Small intestine (tissue), 7 donors: ENCODE measurements around the gene EPS15. TPM values are rescaled to one million over a fixed set of nuclear protein-coding genes. Genes with fewer than 3 reads are reported as not detected.

Source experiments
- DNase-seq, 2 donors: peaks; one replicate each; pipeline versions ENCODE4 v3.0.0 to v3.0.0-alpha.2; 2013
- FAIRE-seq: peaks from 2 replicates; lab custom pipeline; 2012; peaks lifted over from hg19 to GRCh38; lab: Jason Lieb, UNC
- H3K27ac ChIP-seq, 3 donors: one replicate each; pipeline ENCODE4 v1.5.1; 2013; ENCODE audit warnings: low read length in 2 of 3, mild to moderate bottlenecking in 2 of 3, control low read depth in 1 of 3, inconsistent platforms in 1 of 3, low read depth in 1 of 3, moderate library complexity in 1 of 3
- H3K27me3 ChIP-seq, 3 donors: one replicate each; pipeline ENCODE4 v1.6.1; 2013; ENCODE audit warnings: low read length in 3 of 3, inconsistent platforms in 1 of 3; ENCODE audit not compliant: control insufficient read depth in 3 of 3, insufficient read depth in 3 of 3
- H3K36me3 ChIP-seq, 3 donors: one replicate each; pipeline ENCODE4 v1.6.1; 2013; ENCODE audit warnings: low read length in 3 of 3, inconsistent platforms in 1 of 3, low read depth in 1 of 3, mild to moderate bottlenecking in 1 of 3, moderate library complexity in 1 of 3; ENCODE audit not compliant: control insufficient read depth in 3 of 3, insufficient read depth in 2 of 3
- H3K4me1 ChIP-seq, 3 donors: one replicate each; pipeline ENCODE4 v1.6.1; 2013; ENCODE audit warnings: low read length in 2 of 3, inconsistent platforms in 1 of 3, low read depth in 1 of 3, mild to moderate bottlenecking in 1 of 3, moderate library complexity in 1 of 3; ENCODE audit not compliant: control insufficient read depth in 3 of 3, insufficient read depth in 2 of 3
- H3K4me3 ChIP-seq, 3 donors: one replicate each; pipeline ENCODE4 v1.5.1; 2013; ENCODE audit warnings: low read length in 3 of 3, control low read depth in 1 of 3, inconsistent platforms in 1 of 3, low read depth in 1 of 3, mild to moderate bottlenecking in 1 of 3, moderate library complexity in 1 of 3
- H3K9me3 ChIP-seq, 2 donors: one replicate each; pipeline ENCODE4 v1.6.1; 2013; ENCODE audit warnings: low read depth in 1 of 2, low read length in 1 of 2; ENCODE audit not compliant: control insufficient read depth in 2 of 2, insufficient read depth in 1 of 2
- WGBS, 3 donors: extraction: QIAGEN DNeasy Blood & Tissue Kit; methylation state at CpG; one replicate each; pipeline ENCODE4 v1.1.7; 2013; 5-methylcytosine and 5-hydroxymethylcytosine counted together
- polyA plus RNA-seq, 4 donors: library from polyadenylated mRNA; stranded (reverse) in 3 of 4; unstranded in 1 of 4; fragments of 200-250 nt in 3 of 4; fragments of 120-200 nt in 1 of 4; gene quantifications; one replicate each; pipeline versions ENCODE4 v1.2.1 to v1.2.3, GENCODE V29; 2013
- donor health status: healthy with polysubstance abuse.
- donor health status: control.
- donor health status: control.
- donor health status: Bipolar disorder and iron deficiency.
- donor health status: healthy.

The EPS15 gene
- polyA plus RNA-seq, 4 donors: 14.1 to 29.4 (median 15.2) TPM

GRCh38 chr1:51351907-51352306 is 167.2 kb downstream of the EPS15 start:
- Histone ChIP-seq H3K9me3 (no peaks in the 10 kb centered on the region), H3K4me1 (peaks cover 0 to 7% (median 0%) of the 10 kb centered on the region in 3 donors), H3K27ac (no peak overlapping the region), H3K27me3 (no peaks in the 10 kb centered on the region), H3K36me3 (peaks cover 2 to 10% (median 3%) of the 10 kb centered on the region in 3 donors), H3K4me3 (no peak overlapping the region)
- no peak for FAIRE-seq
- 79 to 96% (median 88%) methylated on average over 1 of the region's 1 CpG for WGBS, 3 donors
- no peak for DNase-seq

DNA sequence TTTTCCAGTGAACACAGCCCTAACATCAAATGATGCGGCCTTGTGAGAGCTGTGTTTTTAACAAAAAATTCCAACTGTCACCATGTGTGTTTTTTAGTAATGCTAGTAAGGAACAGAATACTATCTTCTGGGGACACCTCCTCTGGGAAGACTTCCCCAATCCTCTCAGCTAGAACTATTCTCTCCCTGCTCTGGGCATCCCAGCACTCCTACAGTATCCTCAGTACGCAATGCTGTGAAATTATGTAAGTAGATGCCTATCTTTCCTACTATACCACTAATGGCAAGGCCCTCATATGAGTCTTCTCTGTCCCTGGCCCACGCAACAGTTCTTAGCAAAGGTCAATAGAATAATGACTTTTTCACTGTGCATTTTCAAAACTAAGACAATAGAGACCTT is 169.2 kb downstream of the EPS15 start:
- WGBS, 3 donors: 96 to 99% (median 96%) methylated on average over 3 of the region's 3 CpGs
- no peak for FAIRE-seq

GRCh38 chr1:51348147-51348527 is 170.9 kb downstream of the EPS15 start:
- H3K9me3 ChIP-seq: no peaks in the 10 kb centered on the region
- peaks cover 0 to 13% (median 0%) of the 10 kb centered on the region in 3 donors for H3K4me1 ChIP-seq
- no peak overlapping the region for H3K4me3 ChIP-seq
- no peak overlapping the region for H3K27ac ChIP-seq
- DNase-seq: no peak
- no peak for FAIRE-seq
- no peaks in the 10 kb centered on the region for H3K36me3 ChIP-seq
- H3K27me3 ChIP-seq: peaks cover 0 to 17% (median 9%) of the 10 kb centered on the region in 3 donors

More for the DNA sequence above, 169.2 kb downstream of the EPS15 start:
- Histone ChIP-seq H3K27ac (no peak overlapping the region), H3K27me3 (peaks cover 0 to 5% (median 4%) of the 10 kb centered on the region in 3 donors), H3K4me3 (no peak overlapping the region), H3K4me1 (peaks cover 0 to 8% (median 0%) of the 10 kb centered on the region in 3 donors), H3K9me3 (no peaks in the 10 kb centered on the region), H3K36me3 (peaks cover 0 to 7% (median 2%) of the 10 kb centered on the region in 3 donors)
- no peak for DNase-seq

GRCh38 chr1:51347398-51348146 is 171.5 kb downstream of the EPS15 start:
- Histone ChIP-seq H3K9me3 (no peaks in the 10 kb centered on the region), H3K4me1 (peaks cover 0 to 13% (median 0%) of the 10 kb centered on the region in 3 donors), H3K27me3 (peaks cover 0 to 17% (median 9%) of the 10 kb centered on the region in 3 donors), H3K4me3 (no peak overlapping the region), H3K27ac (no peak overlapping the region), H3K36me3 (no peaks in the 10 kb centered on the region)
- DNase-seq: peak in 1 of 2 donors; percentile 40
- 73 to 89% (median 85%) methylated on average over 6 of the region's 6 CpGs for WGBS, 3 donors
- no peak for FAIRE-seq

DNA sequence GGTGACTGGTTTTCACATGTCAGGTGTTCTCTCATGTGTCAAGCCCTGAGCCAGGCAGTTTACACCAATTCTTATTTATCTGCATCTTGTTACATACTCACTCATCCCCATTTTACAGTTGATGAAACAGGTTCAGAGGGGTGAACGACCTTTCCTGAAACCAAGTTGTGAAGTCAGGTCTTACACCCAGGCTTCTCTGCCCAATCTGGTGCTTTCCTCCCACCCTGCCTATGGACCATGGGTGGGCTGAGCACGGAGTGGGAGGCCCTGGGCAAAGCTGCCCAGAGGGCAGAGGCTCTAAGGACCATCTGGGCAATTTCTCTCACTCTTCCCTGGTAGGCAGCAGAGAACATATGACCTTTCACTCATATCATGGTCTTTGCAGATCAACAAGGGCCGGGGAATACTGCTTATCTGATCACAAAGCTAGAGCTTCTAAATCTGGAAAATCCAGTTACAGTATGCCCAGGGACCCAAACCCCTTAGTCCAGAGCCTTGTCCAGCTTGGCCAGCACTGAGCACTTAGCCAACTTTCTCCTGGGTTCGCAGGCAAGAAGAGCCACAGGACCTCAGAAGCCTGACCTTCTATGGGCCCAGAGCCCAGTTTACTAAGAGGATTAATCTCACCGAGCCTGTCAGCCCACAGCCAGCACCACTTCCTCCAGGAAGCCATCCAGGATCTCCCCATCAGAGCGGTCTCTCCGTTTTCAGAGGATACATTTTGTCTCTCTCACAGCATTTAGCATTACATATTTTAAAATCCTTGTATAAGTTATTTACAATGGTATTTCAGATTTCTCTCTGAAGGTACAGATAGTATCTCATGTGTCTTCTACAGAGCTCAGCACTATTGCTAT is 172.8 kb downstream of the EPS15 start:
- Histone ChIP-seq H3K4me3 (no peak overlapping the region), H3K27me3 (peaks cover 0 to 17% (median 10%) of the 10 kb centered on the region in 3 donors), H3K36me3 (no peaks in the 10 kb centered on the region), H3K9me3 (no peaks in the 10 kb centered on the region), H3K27ac (no peak overlapping the region), H3K4me1 (peaks cover 0 to 13% (median 0%) of the 10 kb centered on the region in 3 donors)
- WGBS, 3 donors: 65 to 69% (median 68%) methylated on average over 7 of the region's 7 CpGs
- no peak for FAIRE-seq
- no peak for DNase-seq

DNA sequence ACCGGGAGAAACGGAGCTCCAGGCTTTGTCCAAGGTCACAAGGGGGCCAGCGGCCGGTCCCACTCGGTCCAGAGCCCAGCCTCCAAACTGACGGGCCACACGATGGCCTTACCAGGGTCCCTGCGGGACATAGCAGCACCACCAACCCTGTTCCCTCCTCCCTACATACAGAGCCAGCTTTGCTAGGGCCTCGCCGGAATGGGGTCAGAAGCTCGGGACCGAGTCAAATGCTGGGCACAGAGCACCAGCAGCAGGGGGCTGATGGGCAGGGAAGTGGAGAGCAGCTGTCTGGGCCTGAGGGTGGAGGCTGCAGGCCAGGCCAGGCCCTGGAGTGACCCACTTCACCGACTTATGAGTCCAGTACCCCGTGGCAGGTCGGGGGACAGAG is 173.8 kb downstream of the EPS15 start:
- Histone ChIP-seq H3K27ac (no peak overlapping the region), H3K27me3 (peaks cover 0 to 17% (median 10%) of the 10 kb centered on the region in 3 donors), H3K9me3 (no peaks in the 10 kb centered on the region), H3K36me3 (no peaks in the 10 kb centered on the region), H3K4me1 (peaks cover 0 to 13% (median 0%) of the 10 kb centered on the region in 3 donors), H3K4me3 (peak overlapping the region in 2 of 3 donors; percentile 31 to 49)
- no peak for DNase-seq
- WGBS, 3 donors: 53 to 60% (median 55%) methylated on average over 14 to 15 of the region's 15 CpGs
- FAIRE-seq: no peak

DNA sequence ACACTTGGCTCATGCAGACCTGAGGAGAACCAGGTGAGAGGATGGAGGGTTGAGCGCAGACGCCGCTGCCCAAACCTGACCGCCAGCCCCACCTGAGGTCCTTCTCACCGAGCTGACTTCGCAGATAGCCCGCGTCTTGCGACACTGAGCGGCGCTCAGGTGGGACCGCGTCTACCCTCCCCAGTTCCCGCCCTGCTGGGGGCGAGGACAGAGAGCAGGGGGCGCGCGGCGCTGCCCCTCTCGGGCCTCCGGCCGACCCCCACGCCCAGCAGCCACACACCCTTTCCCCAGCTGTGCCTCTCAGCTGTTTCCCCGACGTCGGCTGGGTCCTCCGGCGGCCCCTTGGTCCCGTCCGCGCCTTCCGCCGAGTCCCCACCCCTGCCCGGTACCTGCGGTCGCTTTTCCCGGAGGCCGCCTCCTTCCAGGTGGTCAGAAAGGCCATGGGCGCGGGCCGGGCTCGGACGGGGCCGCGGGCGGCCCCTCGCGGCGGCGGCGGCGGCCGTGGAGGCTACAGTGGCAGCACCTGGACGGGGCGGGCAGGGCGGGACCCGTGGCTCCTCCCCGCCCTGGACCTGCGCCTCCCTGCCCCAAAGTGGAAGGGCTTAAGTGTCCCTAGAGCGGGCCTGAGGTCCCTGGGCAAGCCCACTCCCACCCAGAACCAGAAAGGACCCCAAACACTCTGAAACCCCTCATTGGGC is 174.3 kb downstream of the EPS15 start:
- peaks cover 0 to 13% (median 0%) of the 10 kb centered on the region in 3 donors for H3K4me1 ChIP-seq
- FAIRE-seq: no peak
- H3K36me3 ChIP-seq: no peaks in the 10 kb centered on the region
- H3K9me3 ChIP-seq: no peaks in the 10 kb centered on the region
- DNase-seq: peak; percentile 25 to 67
- peak overlapping the region in 2 of 3 donors; percentile 31 to 49 for H3K4me3 ChIP-seq
- no peak overlapping the region for H3K27ac ChIP-seq
- WGBS, 3 donors: 0 to 4% (median 4%) methylated on average over 21 to 60 of the region's 60 CpGs
- peaks cover 0 to 17% (median 10%) of the 10 kb centered on the region in 3 donors for H3K27me3 ChIP-seq

DNA sequence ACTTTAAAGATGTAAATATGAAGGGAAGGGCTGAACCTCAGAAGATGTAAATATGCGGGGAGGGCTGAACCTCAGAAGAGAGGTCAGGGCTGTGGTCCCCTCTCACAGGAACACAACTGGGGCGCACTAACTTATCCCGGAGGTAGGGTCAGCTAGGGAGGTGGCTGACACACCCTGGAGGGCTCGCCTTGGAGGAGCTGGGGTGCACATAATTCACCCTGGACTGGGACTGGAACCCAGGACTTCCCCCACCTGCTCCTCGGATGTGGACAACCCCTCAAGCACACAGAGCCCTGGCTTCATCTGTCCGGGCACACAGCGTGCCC is 174.8 kb downstream of the EPS15 start:
- Histone ChIP-seq H3K27ac (no peak overlapping the region), H3K36me3 (no peaks in the 10 kb centered on the region), H3K9me3 (no peaks in the 10 kb centered on the region), H3K4me3 (peak overlapping the region in 1 of 3 donors; percentile 31), H3K27me3 (peaks cover 0 to 17% (median 10%) of the 10 kb centered on the region in 3 donors), H3K4me1 (peaks cover 0 to 13% (median 0%) of the 10 kb centered on the region in 3 donors)
- WGBS, 3 donors: 41 to 61% (median 46%) methylated on average over 7 of the region's 7 CpGs
- FAIRE-seq: no peak
- no peak for DNase-seq
